ENCODE results near the gene MUC2.

- TF ChIP-seq CTCF (conservative IDR thresholded peaks at IDR 0.05) (no peak), ZFX (IDR thresholded peaks at IDR 0.05) (no peak)
These were observed 33.6 kb upstream of the MUC2 start for GRCh38 chr11:1041149-1041467.

All from C4-2B (cell line).